GM23338 (cell line): ENCODE data around the gene SIVA1. TPM values are rescaled to one million over a fixed set of nuclear protein-coding genes. Genes with fewer than 3 reads are reported as not detected.

Source experiments
- ATAC-seq: fragments of 200-7000 bp; cut with Tn5 transposase; 3 replicates; pipeline ENCODE4 v1.9.1; 2020
- DNase-seq: peaks from one replicate; pipeline ENCODE4 v3.0.0-alpha.2; 2015; ENCODE audit warnings: low spot score
- H2AFZ ChIP-seq: fragments of 200-600 bp; sonication (generic); 2 replicates; pipeline ENCODE4 v1.8.0; 2016; ENCODE audit warnings: antibody characterized with exemption, mild to moderate bottlenecking, moderate library complexity
- H3F3A ChIP-seq: fragments of 200-600 bp; sonication (generic); replicated peaks from 2 replicates; pipeline ENCODE4 v1.8.0; 2017; ENCODE audit warnings: antibody characterized with exemption, mixed run types, low read depth
- H3K27ac ChIP-seq: fragments of 200-600 bp; sonication (generic); 2 replicates; pipeline ENCODE4 v1.6.1; 2016; ENCODE audit warnings: low read depth
- H3K27me3 ChIP-seq: fragments of 200-600 bp; sonication (generic); 2 replicates; pipeline ENCODE4 v1.8.0; 2016; ENCODE audit warnings: mild to moderate bottlenecking, mixed run types, moderate library complexity; ENCODE audit not compliant: insufficient read depth
- H3K36me3 ChIP-seq: fragments of 200-600 bp; sonication (generic); 2 replicates; pipeline ENCODE4 v1.8.0; 2016; ENCODE audit warnings: mild to moderate bottlenecking; ENCODE audit not compliant: insufficient read depth
- H3K4me1 ChIP-seq: fragments of 200-600 bp; sonication (generic); 2 replicates; pipeline ENCODE4 v1.8.0; 2016; ENCODE audit warnings: mild to moderate bottlenecking, moderate library complexity; ENCODE audit not compliant: insufficient read depth
- H3K4me2 ChIP-seq: fragments of 200-600 bp; sonication (generic); 2 replicates; pipeline ENCODE4 v1.7.1; 2017; ENCODE audit warnings: mixed run types
- H3K4me3 ChIP-seq: fragments of 200-600 bp; sonication (generic); 2 replicates; pipeline ENCODE4 v1.6.1; 2016; ENCODE audit warnings: mixed run types
- H3K79me2 ChIP-seq: fragments of 200-600 bp; sonication (generic); replicated peaks from 2 replicates; pipeline ENCODE4 v1.8.0; 2017; ENCODE audit warnings: mild to moderate bottlenecking; ENCODE audit not compliant: insufficient read depth
- H3K9me2 ChIP-seq: fragments of 200-600 bp; sonication (generic); 2 replicates; pipeline ENCODE4 v1.8.0; 2017; ENCODE audit not compliant: insufficient read depth
- H4K20me1 ChIP-seq: fragments of 200-600 bp; sonication (generic); replicated peaks from 2 replicates; pipeline ENCODE4 v1.8.0; 2017; ENCODE audit warnings: mild to moderate bottlenecking; ENCODE audit not compliant: insufficient read depth
- H3K27ac Mint-ChIP-seq: 2 replicates; pipeline ENCODE4 v1.8.0; 2020; ENCODE audit warnings: inconsistent platforms, mild to moderate bottlenecking, moderate library complexity, mixed read lengths
- H3K27me3 Mint-ChIP-seq: 3 replicates; pipeline ENCODE4 v1.8.0; 2022; ENCODE audit warnings: low read depth, mild to moderate bottlenecking, moderate library complexity, mixed read lengths, inconsistent platforms; ENCODE audit not compliant: insufficient read depth, poor library complexity
- H3K36me3 Mint-ChIP-seq: 3 replicates; pipeline ENCODE4 v1.8.0; 2021; ENCODE audit warnings: low read depth, mild to moderate bottlenecking, inconsistent platforms, moderate library complexity, mixed read lengths
- H3K4me1 Mint-ChIP-seq: 3 replicates; pipeline ENCODE4 v1.8.0; 2020; ENCODE audit warnings: mild to moderate bottlenecking, inconsistent platforms, mixed read lengths
- H3K4me3 Mint-ChIP-seq: 3 replicates; pipeline ENCODE4 v1.8.0; 2021; ENCODE audit warnings: moderate library complexity, mild to moderate bottlenecking, inconsistent platforms, mixed read lengths
- H3K9me3 Mint-ChIP-seq: 3 replicates; pipeline ENCODE4 v1.8.0; 2020; ENCODE audit warnings: moderate library complexity, mild to moderate bottlenecking, inconsistent platforms, mixed read lengths
- CREB1 ChIP-seq: fragments of 250-450 bp; sonication (Bioruptor Pico); IDR thresholded peaks from 2 replicates; pipeline ENCODE4 v1.5.0; 2020; ENCODE audit warnings: low read depth, mild to moderate bottlenecking, moderate library complexity
- CTCF ChIP-seq, 2 experiments: fragments of 200-600 bp in 1 of 2; sonication (generic) in 1 of 2; conservative IDR thresholded peaks; 2 replicates each; pipeline versions ENCODE4 v1.5.1 to v1.6.1; 2016 to 2017; ENCODE audit warnings: antibody characterized with exemption in 2 of 2, low read depth in 2 of 2, mild to moderate bottlenecking in 2 of 2, moderate library complexity in 1 of 2
- ETS1 ChIP-seq: IDR thresholded peaks from 2 replicates; pipeline ENCODE4 v1.6.1; 2016; ENCODE audit warnings: antibody characterized with exemption
- EZH2 ChIP-seq: fragments of 200-600 bp; sonication (generic); IDR thresholded peaks from one replicate; pipeline ENCODE4 v1.8.0; 2017; ENCODE audit warnings: antibody characterized with exemption, mild to moderate bottlenecking, low read depth; ENCODE audit not compliant: unreplicated experiment
- EZH2phosphoT487 ChIP-seq: fragments of 200-600 bp; sonication (generic); IDR thresholded peaks from one replicate; pipeline ENCODE4 v1.8.1; 2018; ENCODE audit warnings: antibody characterized with exemption; ENCODE audit not compliant: unreplicated experiment
- JUNB ChIP-seq: IDR thresholded peaks from one replicate; pipeline ENCODE4 v1.6.1; 2016; ENCODE audit warnings: antibody characterized with exemption; ENCODE audit not compliant: unreplicated experiment
- NANOG ChIP-seq: IDR thresholded peaks from 2 replicates; pipeline ENCODE4 v1.6.1; 2016; ENCODE audit warnings: antibody characterized with exemption, borderline replicate concordance
- POLR2AphosphoS5 ChIP-seq: IDR thresholded peaks from 2 replicates; pipeline ENCODE4 v1.6.1; 2016; ENCODE audit warnings: antibody characterized with exemption, low read depth
- ZNF114 ChIP-seq: fragments of 250-450 bp; sonication (Bioruptor Pico); IDR thresholded peaks from 2 replicates; pipeline ENCODE4 v1.5.0; 2020; ENCODE audit warnings: mild to moderate bottlenecking, moderate library complexity
- ZNF462 ChIP-seq: fragments of 250-450 bp; sonication (Bioruptor Pico); IDR thresholded peaks from 2 replicates; pipeline ENCODE4 v1.5.0; 2020; ENCODE audit warnings: mild to moderate bottlenecking, moderate library complexity
- polyA plus RNA-seq: library from polyadenylated mRNA; unstranded; fragments of >200 nt; fragmentation: Nextera tagmentation; extraction: Ambion mirVana; gene quantifications from 2 replicates; pipeline ENCODE4 v1.2.1, GENCODE V29; 2016
- total RNA-seq: library from RNA; depleted of rRNA; stranded (reverse); fragments of >200 nt; shearing (Covaris generic); gene quantifications from 2 replicates; pipeline ENCODE4 v1.2.3, GENCODE V29; 2014

The SIVA1 gene
- total and polyA plus RNA-seq, 2 experiments from 2014 or later: 215 to 392 TPM

GRCh38 chr14:104804481-104805325 is 51.8 kb downstream of the SIVA1 start:
- Mint-ChIP-seq H3K27ac (no peak overlapping the region), H3K4me1 (peaks cover 7% of the 10 kb centered on the region), H3K27me3 (peaks cover 44% of the 10 kb centered on the region), H3K4me3 (no peak overlapping the region; the same call in 2 of the 3 replicates), H3K9me3 (peaks cover 11% of the 10 kb centered on the region), H3K36me3 (no peaks in the 10 kb centered on the region)
- Histone ChIP-seq H3K79me2 (no peaks in the 10 kb centered on the region), H3K4me3 (no peak overlapping the region), H3K27me3 (peaks cover 24% of the 10 kb centered on the region), H3K9me2 (0 out of 2 replicates have a peak, but pooled peaks cover 3% of the 10 kb centered on the region), H3K36me3 (no peaks in the 10 kb centered on the region), H3F3A (peaks cover 4% of the 10 kb centered on the region; the same call in 1 of the 2 replicates), H3K4me1 (0 out of 2 replicates have a peak, but pooled peaks cover 2% of the 10 kb centered on the region), H3K27ac (no peak overlapping the region), H2AFZ (no peak overlapping the region), H3K4me2 (no peak overlapping the region), H4K20me1 (no peaks in the 10 kb centered on the region)
- ATAC-seq: no peak
- no peak for DNase-seq
- no peak for TF ChIP-seq ETS1
- TF ChIP-seq EZH2phosphoT487: no peak

DNA sequence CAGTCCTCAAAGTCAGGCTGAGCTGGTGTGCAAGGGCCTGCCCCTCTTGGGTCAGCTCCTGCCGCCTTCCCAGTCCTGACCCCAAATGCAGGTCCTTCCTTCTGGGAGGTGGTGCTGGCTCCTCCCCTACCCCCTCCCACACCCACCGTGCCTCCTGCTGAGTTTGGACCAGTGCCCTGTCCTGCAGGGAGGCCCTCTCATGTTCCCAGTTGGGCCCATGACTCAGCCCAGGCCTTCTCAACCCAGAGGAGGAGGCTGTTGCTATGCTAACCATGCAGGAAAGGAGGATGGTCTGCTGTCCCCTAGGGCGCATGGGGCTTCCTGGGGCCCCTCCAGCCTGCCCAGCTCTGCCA is 52.4 kb downstream of the SIVA1 start:
- Mint-ChIP-seq H3K4me1 (0 out of 3 replicates have a peak, but pooled peaks cover 4% of the 10 kb centered on the region), H3K27ac (no peak overlapping the region), H3K9me3 (peaks cover 11% of the 10 kb centered on the region), H3K4me3 (no peak overlapping the region), H3K36me3 (no peaks in the 10 kb centered on the region), H3K27me3 (peaks cover 40% of the 10 kb centered on the region)
- Histone ChIP-seq H3K9me2 (0 out of 2 replicates have a peak, but pooled peaks cover 3% of the 10 kb centered on the region), H3K4me3 (no peak overlapping the region), H3K79me2 (no peaks in the 10 kb centered on the region), H3K36me3 (no peaks in the 10 kb centered on the region), H4K20me1 (no peaks in the 10 kb centered on the region), H2AFZ (no peak overlapping the region), H3K4me2 (no peak overlapping the region), H3K27me3 (peaks cover 20% of the 10 kb centered on the region), H3K4me1 (no peaks in the 10 kb centered on the region), H3F3A (no peaks in the 10 kb centered on the region), H3K27ac (no peak overlapping the region)
- ATAC-seq (no peak), DNase-seq (no peak)
- TF ChIP-seq POLR2AphosphoS5 (no peak), EZH2 (no peak), ZNF114 (no peak), NANOG (no peak), CREB1 (CRISPR knock-in tag) (no peak), CTCF (conservative IDR thresholded peaks at IDR 0.05; ENCODE audit: low read depth in 2 of 2) (no peak), ETS1 (no peak), ZNF462 (CRISPR knock-in tag) (no peak), EZH2phosphoT487 (no peak), JUNB (no peak)
